Neuron (in vitro differentiated cells): ENCODE data around the gene AAK1.
"Not testable (repeated sequence)": the region's sequence is repeated elsewhere in the genome, so short reads cannot be mapped to it uniquely, and the experiment has no call there.

Source experiments
- H2AFZ ChIP-seq: one replicate; pipeline ENCODE4 v1.6.1; 2013; ENCODE audit warnings: low read depth, mild to moderate bottlenecking, inconsistent platforms, low read length, moderate library complexity
- H3K27me3 ChIP-seq: one replicate; pipeline ENCODE4 v1.6.1; 2013; ENCODE audit warnings: low read length; ENCODE audit not compliant: insufficient read depth
- H3K36me3 ChIP-seq: one replicate; pipeline ENCODE4 v1.6.1; 2013; ENCODE audit warnings: low read length; ENCODE audit not compliant: insufficient read depth
- H3K4me1 ChIP-seq: one replicate; pipeline ENCODE4 v1.6.1; 2013; ENCODE audit warnings: low read length; ENCODE audit not compliant: insufficient read depth
- H3K4me3 ChIP-seq: 2 replicates; pipeline ENCODE4 v1.5.1; 2013; ENCODE audit warnings: mild to moderate bottlenecking, low read length, moderate library complexity
- H3K9me3 ChIP-seq: one replicate; pipeline ENCODE4 v1.6.1; 2013; ENCODE audit warnings: low read length

The AAK1 gene

GRCh38 chr2:69438580-69438979 lies 205.0 kb downstream of the AAK1 start:
- Histone ChIP-seq H2AFZ (no peak overlapping the region), H3K4me3 (no peak overlapping the region), H3K9me3 (no peaks in the 10 kb centered on the region), H3K36me3 (no peaks in the 10 kb centered on the region), H3K4me1 (peaks cover 14% of the 10 kb centered on the region), H3K27me3 (no peaks in the 10 kb centered on the region)

- peaks cover 14% of the 10 kb centered on the region for H3K4me1 ChIP-seq
- H3K9me3 ChIP-seq = no peaks in the 10 kb centered on the region
- no peaks in the 10 kb centered on the region for H3K36me3 ChIP-seq
- peak overlapping the region; percentile 53 for H2AFZ ChIP-seq
- no peaks in the 10 kb centered on the region for H3K27me3 ChIP-seq
- H3K4me3 ChIP-seq = peak overlapping the region; percentile 94
Measured at GRCh38 chr2:69437751-69438154, 205.8 kb downstream of the AAK1 start.

DNA sequence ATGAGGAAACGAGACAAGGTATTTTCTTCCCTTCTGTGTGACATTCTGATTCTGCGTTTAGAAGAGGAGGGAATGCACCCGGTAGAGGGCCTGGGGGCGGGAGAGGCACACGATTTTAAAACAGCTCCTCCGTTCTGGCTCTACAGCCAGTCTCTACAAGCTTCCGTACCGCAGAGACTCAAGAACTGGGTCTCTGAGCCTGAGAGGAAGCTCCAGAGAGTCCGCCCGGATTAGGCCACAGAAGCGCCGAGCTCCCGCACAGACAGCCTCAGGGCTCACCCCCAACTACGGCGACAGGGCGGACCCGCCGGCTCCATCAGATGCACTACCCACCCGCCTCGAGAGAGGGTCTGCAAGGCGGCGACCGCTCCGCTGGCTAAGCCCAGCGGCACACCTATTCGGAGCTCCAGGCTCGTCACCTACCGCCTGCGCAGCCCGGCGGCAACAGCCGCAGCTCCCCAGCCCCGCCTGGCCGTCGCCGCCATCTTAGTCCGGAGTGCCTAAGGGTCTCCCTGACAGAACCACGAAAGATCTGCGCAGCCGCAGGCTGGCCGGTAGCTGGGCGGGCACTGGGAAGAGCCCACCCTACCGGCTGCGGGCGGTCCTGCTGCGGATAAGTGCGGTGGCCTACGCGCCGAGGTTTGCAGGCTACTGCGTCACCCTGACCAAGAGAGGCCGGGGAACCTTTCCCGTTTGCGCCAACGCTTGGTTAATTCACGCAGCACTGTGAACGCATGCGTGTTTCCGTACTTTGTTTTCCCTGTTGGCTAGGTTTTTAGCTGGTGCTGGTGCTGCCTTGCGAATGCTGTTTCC lies 206.4 kb downstream of the AAK1 start, which contains the start of gene NFU1:
Gene NFU1, minus strand, starts transcription at position 498 of the 813 bp plus-strand sequence. Its CDS starts 13 bp downstream, at position 485.
- Histone ChIP-seq H3K4me1 (peaks cover 14% of the 10 kb centered on the region), H2AFZ (peak within 1 kb of the TSS; percentile 53), H3K36me3 (no peaks in the 10 kb centered on the region), H3K9me3 (no peaks in the 10 kb centered on the region), H3K27me3 (no peaks in the 10 kb centered on the region), H3K4me3 (peak within 1 kb of the TSS; percentile 94)

GRCh38 chr2:69436596-69436937 lies 207.0 kb downstream of the AAK1 start:
- H2AFZ ChIP-seq = peak overlapping the region; percentile 53
- peaks cover 4% of the 10 kb centered on the region for H3K36me3 ChIP-seq
- H3K4me1 ChIP-seq = peaks cover 14% of the 10 kb centered on the region
- H3K9me3 ChIP-seq = no peaks in the 10 kb centered on the region
- no peaks in the 10 kb centered on the region for H3K27me3 ChIP-seq
- peak overlapping the region; percentile 94 for H3K4me3 ChIP-seq

- H3K27me3 ChIP-seq = no peaks in the 10 kb centered on the region
- H3K4me3 ChIP-seq = no peak overlapping the region
- no peak overlapping the region for H2AFZ ChIP-seq
- peaks cover 14% of the 10 kb centered on the region for H3K4me1 ChIP-seq
- H3K9me3 ChIP-seq = no peaks in the 10 kb centered on the region
- peaks cover 19% of the 10 kb centered on the region for H3K36me3 ChIP-seq
Measured at GRCh38 chr2:69434753-69435152, 208.8 kb downstream of the AAK1 start.

DNA sequence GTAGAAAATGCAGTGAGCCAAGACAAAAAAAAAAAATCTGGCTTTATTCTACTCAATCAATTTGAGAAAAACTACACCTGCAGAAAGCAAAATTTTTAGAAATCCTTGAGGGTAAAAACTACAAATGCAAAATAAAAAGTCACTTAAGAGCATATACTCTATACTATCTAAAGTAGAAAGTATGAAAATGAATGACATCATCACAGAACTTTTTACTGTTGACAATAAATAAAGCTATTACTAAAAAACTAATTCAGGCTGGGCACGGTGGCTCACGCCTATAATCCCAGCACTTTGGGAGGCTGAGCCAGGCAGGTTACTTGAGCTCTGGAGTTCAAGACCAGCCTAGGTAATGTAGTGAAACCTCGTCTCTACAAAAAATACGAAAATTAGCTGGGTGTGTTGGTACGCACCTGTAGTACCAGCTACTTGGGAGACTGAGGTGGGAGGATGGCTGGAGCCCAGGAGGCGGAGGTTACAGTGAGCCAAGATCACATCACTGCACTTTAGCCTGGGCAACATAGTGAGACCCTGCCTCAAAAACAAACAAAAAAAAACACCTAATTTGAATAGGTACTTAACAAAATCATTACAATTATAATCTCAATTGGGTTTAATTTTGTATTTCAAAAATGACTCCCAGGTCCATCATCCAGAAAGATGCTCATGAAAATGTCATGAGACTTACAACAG lies 213.9 kb downstream of the AAK1 start:
- no peak overlapping the region for H3K4me3 ChIP-seq
- H3K27me3 ChIP-seq = no peaks in the 10 kb centered on the region
- H3K9me3 ChIP-seq = peaks cover 1% of the 10 kb centered on the region
- no peak overlapping the region for H2AFZ ChIP-seq
- H3K36me3 ChIP-seq = peaks cover 45% of the 10 kb centered on the region
- H3K4me1 ChIP-seq = no peaks in the 10 kb centered on the region

GRCh38 chr2:69428981-69429380 lies 214.6 kb downstream of the AAK1 start:
- Histone ChIP-seq H2AFZ (no peak overlapping the region), H3K4me1 (no peaks in the 10 kb centered on the region), H3K36me3 (peaks cover 48% of the 10 kb centered on the region), H3K27me3 (no peaks in the 10 kb centered on the region), H3K9me3 (peaks cover 1% of the 10 kb centered on the region), H3K4me3 (no peak overlapping the region)

DNA sequence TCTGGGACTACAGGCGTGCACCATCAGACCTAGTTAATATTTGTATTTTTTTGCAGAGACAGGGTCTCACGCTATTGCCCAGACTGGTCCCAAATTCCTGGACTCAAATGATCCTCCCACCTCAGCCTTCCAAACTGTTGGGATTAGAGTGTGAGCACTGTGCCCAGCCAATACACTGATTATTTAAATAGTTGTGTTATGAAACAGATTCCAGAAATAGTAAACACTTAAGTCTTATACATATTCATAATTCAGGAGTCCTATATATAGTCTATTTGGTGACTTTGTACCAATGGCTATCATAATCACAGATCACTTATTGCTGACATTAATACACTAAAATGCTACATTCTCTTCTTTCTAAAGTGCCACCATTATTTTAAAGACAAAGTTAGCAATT lies 219.1 kb downstream of the AAK1 start:
- Histone ChIP-seq H3K27me3 (no peaks in the 10 kb centered on the region), H2AFZ (no peak overlapping the region), H3K4me3 (no peak overlapping the region), H3K4me1 (no peaks in the 10 kb centered on the region), H3K36me3 (peaks cover 49% of the 10 kb centered on the region), H3K9me3 (peaks cover 1% of the 10 kb centered on the region)

DNA sequence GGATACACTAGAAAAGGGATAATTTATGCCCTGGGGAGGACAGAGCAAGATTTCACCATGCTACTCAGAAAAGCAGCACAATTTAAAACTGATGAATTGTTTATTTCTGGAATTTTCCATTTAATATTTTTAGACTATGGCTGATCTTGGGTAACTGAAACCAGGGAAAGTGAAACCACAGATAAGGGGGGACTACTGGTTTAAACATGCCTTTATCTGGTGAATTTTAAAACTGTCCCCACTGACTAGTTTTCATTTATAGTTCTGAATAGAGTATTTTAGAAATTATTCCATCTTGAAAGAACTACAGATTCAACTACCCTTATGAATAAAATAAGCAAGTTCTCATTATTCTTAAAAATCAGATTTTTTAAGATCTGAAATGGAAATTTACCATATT lies 221.3 kb downstream of the AAK1 start:
- Histone ChIP-seq H3K4me1 (no peaks in the 10 kb centered on the region), H3K4me3 (no peak overlapping the region), H2AFZ (no peak overlapping the region), H3K9me3 (peaks cover 1% of the 10 kb centered on the region), H3K27me3 (no peaks in the 10 kb centered on the region), H3K36me3 (peaks cover 47% of the 10 kb centered on the region)

GRCh38 chr2:69419111-69419510 lies 224.4 kb downstream of the AAK1 start:
- peaks cover 57% of the 10 kb centered on the region for H3K36me3 ChIP-seq
- not testable (repeated sequence) for H2AFZ ChIP-seq, H3K9me3 ChIP-seq, H3K27me3 ChIP-seq, H3K4me1 ChIP-seq, H3K4me3 ChIP-seq

DNA sequence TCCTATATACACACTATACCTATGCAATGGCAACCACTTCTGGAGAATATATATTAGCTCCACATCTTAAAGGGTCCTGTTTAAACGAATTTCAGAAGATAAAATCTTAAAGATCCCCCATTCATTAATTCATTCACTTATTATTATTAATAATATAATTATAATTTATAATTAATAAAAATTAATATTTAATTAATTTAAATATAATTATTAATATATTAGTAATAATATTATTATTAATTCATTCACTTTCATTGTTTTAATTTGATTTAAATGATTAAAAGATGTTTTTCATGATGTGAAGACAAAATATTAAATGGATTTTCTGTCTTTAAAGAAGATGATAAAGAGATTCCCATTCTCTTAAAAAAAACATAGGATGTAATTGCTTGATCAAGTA lies 227.4 kb downstream of the AAK1 start:
- no peak overlapping the region for H3K4me3 ChIP-seq
- H3K36me3 ChIP-seq = peaks cover 56% of the 10 kb centered on the region
- no peak overlapping the region for H2AFZ ChIP-seq
- no peaks in the 10 kb centered on the region for H3K4me1 ChIP-seq
- peaks cover 2% of the 10 kb centered on the region for H3K9me3 ChIP-seq
- no peaks in the 10 kb centered on the region for H3K27me3 ChIP-seq
